IMR-90 (cell line): ENCODE data around the gene EBI3. TPM values are rescaled to one million over a fixed set of nuclear protein-coding genes. Genes with fewer than 3 reads are reported as not detected.

ENCODE experiments used
- ATAC-seq: fragments of 200-7000 bp; cut with Tn5 transposase; 2 replicates; pipeline ENCODE4 v1.9.1; 2020; ENCODE audit warnings: low read depth, mild to moderate bottlenecking, moderate library complexity
- BruUV-seq: library from RNA; stranded (reverse); fragments of 400-500 nt; replicated peaks from 2 replicates; lab custom pipeline; 2021; lab: Mats Ljungman, UMichigan
- CTCF ChIA-PET: fragments of 300-600 bp; formaldehyde crosslinking; extraction: SDS; loops from one replicate; lab custom pipeline; 2021; ENCODE audit warnings: antibody characterized with exemption; lab: Yijun Ruan, JAX
- POLR2A ChIA-PET: fragments of 300-600 bp; sonication (Branson Sonifier 250); formaldehyde crosslinking; loops from one replicate; lab custom pipeline; 2022; ENCODE audit warnings: antibody characterized with exemption; ENCODE audit not compliant: unreplicated experiment; lab: Charles Lee
- DNase-seq: peaks from one replicate; pipeline ENCODE4 v3.0.0; 2013
- H2AFZ ChIP-seq: replicated peaks from 2 replicates; pipeline ENCODE3; 2013; ENCODE audit warnings: low read length, mild to moderate bottlenecking; ENCODE audit not compliant: poor library complexity
- H2AK5ac ChIP-seq: 2 replicates; pipeline ENCODE4 v1.6.1; 2013; ENCODE audit warnings: low read depth, low read length, inconsistent platforms
- H2AK9ac ChIP-seq: replicated peaks from 2 replicates; pipeline ENCODE3; 2013; ENCODE audit warnings: mild to moderate bottlenecking, low read depth, low read length, moderate library complexity; ENCODE audit not compliant: poor library complexity
- H2BK120ac ChIP-seq: 2 replicates; pipeline ENCODE4 v1.6.1; 2013; ENCODE audit warnings: low read depth, low read length, inconsistent platforms
- H2BK15ac ChIP-seq: 3 replicates; pipeline ENCODE4 v1.6.1; 2013; ENCODE audit warnings: low read depth, low read length, inconsistent platforms
- H2BK20ac ChIP-seq: 2 replicates; pipeline ENCODE4 v1.6.1; 2013; ENCODE audit warnings: low read depth, mild to moderate bottlenecking, inconsistent platforms, low read length, moderate library complexity
- H2BK5ac ChIP-seq: 2 replicates; pipeline ENCODE4 v1.6.1; 2013; ENCODE audit warnings: mild to moderate bottlenecking, low read depth, low read length, inconsistent platforms; ENCODE audit not compliant: poor library complexity, severe bottlenecking
- H3K14ac ChIP-seq: replicated peaks from 2 replicates; pipeline ENCODE4 v1.6.1; 2013; ENCODE audit warnings: low read depth, low read length, inconsistent platforms
- H3K18ac ChIP-seq: 2 replicates; pipeline ENCODE4 v1.6.1; 2013; ENCODE audit warnings: low read depth, low read length, control low read depth
- H3K23ac ChIP-seq: 2 replicates; pipeline ENCODE4 v1.6.1; 2013; ENCODE audit warnings: low read depth, low read length, inconsistent platforms
- H3K27ac ChIP-seq: 2 replicates; pipeline ENCODE4 v1.5.1; 2013; ENCODE audit warnings: mild to moderate bottlenecking, control low read depth, low read length; ENCODE audit not compliant: insufficient read depth
- H3K27me3 ChIP-seq: 2 replicates; pipeline ENCODE4 v1.6.1; 2013; ENCODE audit warnings: low read length; ENCODE audit not compliant: control insufficient read depth, insufficient read depth
- H3K36me3 ChIP-seq: 2 replicates; pipeline ENCODE4 v1.6.1; 2013; ENCODE audit warnings: low read length, mixed read lengths; ENCODE audit not compliant: control insufficient read depth, insufficient read depth
- H3K4ac ChIP-seq: 2 replicates; pipeline ENCODE4 v1.6.1; 2013; ENCODE audit warnings: low read depth, low read length, inconsistent platforms
- H3K4me1 ChIP-seq: 2 replicates; pipeline ENCODE4 v1.6.1; 2013; ENCODE audit warnings: low read length, mixed read lengths; ENCODE audit not compliant: control insufficient read depth, insufficient read depth
- H3K4me2 ChIP-seq: 2 replicates; pipeline ENCODE4 v1.6.1; 2013; ENCODE audit warnings: low read depth, mild to moderate bottlenecking, control low read depth, low read length, moderate library complexity
- H3K4me3 ChIP-seq: 2 replicates; pipeline ENCODE4 v1.5.1; 2013; ENCODE audit warnings: low read depth, mild to moderate bottlenecking, control low read depth, low read length, moderate library complexity; ENCODE audit not compliant: insufficient read depth
- H3K56ac ChIP-seq: 2 replicates; pipeline ENCODE4 v1.6.1; 2013; ENCODE audit warnings: low read length, inconsistent platforms; ENCODE audit not compliant: insufficient read depth; ENCODE audit errors: extremely low read depth
- H3K79me1 ChIP-seq, 2 experiments: 2 replicates each; pipeline ENCODE4 v1.6.1; 2013; ENCODE audit warnings: low read length in 2 of 2, inconsistent platforms in 1 of 2, low read depth in 1 of 2
- H3K9ac ChIP-seq: 2 replicates; pipeline ENCODE4 v1.6.1; 2013; ENCODE audit warnings: low read depth, low read length, control low read depth
- H3K9me1 ChIP-seq: 2 replicates; pipeline ENCODE4 v1.6.1; 2013; ENCODE audit warnings: low read length, inconsistent platforms; ENCODE audit not compliant: insufficient read depth
- H3K9me3 ChIP-seq: 2 replicates; pipeline ENCODE4 v1.6.1; 2013; ENCODE audit warnings: low read length; ENCODE audit not compliant: control insufficient read depth, insufficient read depth
- H4K20me1 ChIP-seq: 2 replicates; pipeline ENCODE4 v1.6.1; 2013; ENCODE audit warnings: low read length, inconsistent platforms; ENCODE audit not compliant: insufficient read depth
- H4K5ac ChIP-seq: 2 replicates; pipeline ENCODE4 v1.6.1; 2013; ENCODE audit warnings: mild to moderate bottlenecking, low read depth, low read length, control low read depth
- H4K8ac ChIP-seq, 2 experiments: 2 replicates each; pipeline ENCODE4 v1.6.1; 2013; ENCODE audit warnings: low read depth in 2 of 2, low read length in 2 of 2, control low read depth in 1 of 2, inconsistent platforms in 1 of 2
- H4K91ac ChIP-seq: 2 replicates; pipeline ENCODE4 v1.6.1; 2013; ENCODE audit warnings: low read depth, low read length, inconsistent platforms; ENCODE audit not compliant: insufficient read depth
- CEBPB ChIP-seq: IDR thresholded peaks from 2 replicates; pipeline ENCODE4 v1.6.1; 2012; ENCODE audit warnings: low read depth, low read length, improper control_type of control experiment
- CHD1 ChIP-seq: IDR thresholded peaks from 2 replicates; pipeline ENCODE4 v1.6.1; 2012; ENCODE audit warnings: low read depth, low read length, improper control_type of control experiment
- MAFK ChIP-seq: IDR thresholded peaks from 2 replicates; pipeline ENCODE4 v1.6.1; 2012; ENCODE audit warnings: low read depth, low read length, improper control_type of control experiment
- MAZ ChIP-seq: IDR thresholded peaks from 2 replicates; pipeline ENCODE4 v1.6.1; 2012; ENCODE audit warnings: low read depth, mild to moderate bottlenecking, low read length, improper control_type of control experiment, moderate library complexity, borderline replicate concordance
- NFE2L2 ChIP-seq: fragments of 150-350 bp; IDR thresholded peaks from 2 replicates; pipeline ENCODE4 v1.6.1; 2016; ENCODE audit warnings: low read depth, mild to moderate bottlenecking, low read length
- POLR2A ChIP-seq: IDR thresholded peaks from 2 replicates; pipeline ENCODE4 v1.6.1; 2012; ENCODE audit warnings: mild to moderate bottlenecking, low read depth, low read length
- SMC3 ChIP-seq: fragments of 150-350 bp; IDR thresholded peaks from 2 replicates; pipeline ENCODE4 v1.6.1; 2016; ENCODE audit warnings: low read depth, mild to moderate bottlenecking, antibody characterized with exemption, low read length, moderate library complexity
- USF2 ChIP-seq: fragments of 150-350 bp; IDR thresholded peaks from 2 replicates; pipeline ENCODE4 v1.6.1; 2017; ENCODE audit warnings: mild to moderate bottlenecking, antibody characterized with exemption, low read length, low read depth
- WGBS, 2 experiments: methylation state at CpG; one replicate each; pipeline versions ENCODE4 v1.1.5 to v1.1.7; 2013; ENCODE audit warnings: missing lambda C conversion rate in 2 of 2; ENCODE audit not compliant: insufficient read length in 1 of 2; ENCODE audit errors: extremely low coverage in 2 of 2; 5-methylcytosine and 5-hydroxymethylcytosine counted together
- dilution Hi-C: fragments of 300-500 bp; cut with HindIII; formaldehyde crosslinking; loops from one replicate; pipeline ENCODE4 v1.14.3; 2018; ENCODE audit warnings: low sequenced_read_pairs; ENCODE audit not compliant: unreplicated experiment
- in situ Hi-C: fragments of 300-500 bp; cut with MboI; formaldehyde crosslinking; loops from 3 replicates; pipeline ENCODE4 v1.14.3; 2019; ENCODE audit warnings: low sequenced_read_pairs, inconsistent platforms, mixed read lengths
- intact Hi-C: fragments of 100-400 bp; cut with micrococcal nuclease; formaldehyde crosslinking; loops from 2 replicates; pipeline ENCODE4 v1.10.0; 2022
- polyA plus RNA-seq, 3 experiments: library from polyadenylated mRNA; depleted of rRNA; stranded (reverse); fragments of >200 nt; gene quantifications; 2 replicates each; pipeline ENCODE4 v1.2.3, GENCODE V29; 2012; ENCODE audit warnings: low replicate concordance in 1 of 3
- total RNA-seq: library from RNA; depleted of rRNA; stranded (reverse); fragments of >200 nt; gene quantifications from 2 replicates; pipeline ENCODE4 v1.2.3, GENCODE V29; 2012

Gene EBI3
- total and polyA plus RNA-seq, 2 of the 4 experiments (the other 2 are of a cell fraction) = 0.36 to 2.7 TPM

- peaks cover 6% of the 10 kb centered on the region; the same call in 1 of the 2 replicates for H4K20me1 ChIP-seq
- TF ChIP-seq CHD1 = no peak
- TF ChIP-seq POLR2A = no peak
- TF ChIP-seq MAFK = no peak
- no peak for TF ChIP-seq NFE2L2
- TF ChIP-seq CEBPB = no peak
- TF ChIP-seq MAZ = no peak
- TF ChIP-seq USF2 = no peak
- no peak for TF ChIP-seq SMC3
Measured at GRCh38 chr19:4267901-4268815, 38.8 kb downstream of the EBI3 start.

More at GRCh38 chr19:4267901-4268815, 38.8 kb downstream of the EBI3 start:
- no peak overlapping the region for H2BK5ac ChIP-seq
- in situ Hi-C loops = loop anchor here (5.0 kb wide), 1 partner anchor 84 kb away; no protein-coding TSS in a partner anchor
- intact Hi-C loops = loop anchor here (1.0 kb wide), 2 partner anchors 84 to 132 kb away; partner anchors contain the start of gene SH3GL1
- H3K9me3 ChIP-seq = peaks cover 2% of the 10 kb centered on the region; the same call in 1 of the 2 replicates
- WGBS, 2 experiments = 93% methylated on average over 13 of the region's 30 CpGs; no CpG with 5 or more reads in 1 of the 2 experiments
- H2BK20ac ChIP-seq = no peak overlapping the region
- no peak overlapping the region for H3K27ac ChIP-seq
- H3K23ac ChIP-seq = no peak overlapping the region
- H3K9ac ChIP-seq = no peak overlapping the region
- no peak for DNase-seq
- H2BK120ac ChIP-seq = no peak overlapping the region
- no peak overlapping the region for H2BK15ac ChIP-seq
- dilution Hi-C loops = no loop called here
- no peak overlapping the region for H4K5ac ChIP-seq
- no peak overlapping the region for H3K4ac ChIP-seq
- H3K27me3 ChIP-seq = no peaks in the 10 kb centered on the region
- no peak overlapping the region for H2AFZ ChIP-seq
- no peak overlapping the region for H3K14ac ChIP-seq
- BruUV-seq = no TSS peak
- no peak overlapping the region for H3K18ac ChIP-seq
- peaks cover 21% of the 10 kb centered on the region for H3K36me3 ChIP-seq
- no peaks in the 10 kb centered on the region for H3K9me1 ChIP-seq
- no peak overlapping the region for H2AK5ac ChIP-seq
- no peak overlapping the region for H4K91ac ChIP-seq
- H3K79me1 ChIP-seq = no peaks in the 10 kb centered on the region
- H3K4me1 ChIP-seq = no peaks in the 10 kb centered on the region
- no peak overlapping the region for H3K4me2 ChIP-seq
- no peak overlapping the region for H2AK9ac ChIP-seq
- ChIA-PET POLR2A (no interaction called here), CTCF (interaction anchor here (0.6 to 2.4 kb wide), 4 partner anchors 13 to 85 kb away, joined by 3 to 11 read pairs (median 6); no protein-coding TSS in a partner anchor)
- no peak overlapping the region for H3K4me3 ChIP-seq
- no peak overlapping the region for H3K56ac ChIP-seq
- no peak for ATAC-seq
- no peak overlapping the region for H4K8ac ChIP-seq
